Left cardiac atrium (tissue), 2 donors: ENCODE results near the gene RNF157. TPM values are rescaled to one million over a fixed set of nuclear protein-coding genes. Genes with fewer than 3 reads are reported as not detected.

Source experiments
- microRNA-seq, 2 donors: library from miRNA; unstranded; fragments of <30 nt; microRNA quantifications; one replicate each; pipeline ENCODE4 v1.2.0, GENCODE V29; 2020
- total RNA-seq, 2 donors: library from RNA; stranded (reverse); fragmentation: NEBNext Ultra II Directional; extraction: Animal tissue kit (Norgen Biotek cat#: 25700); gene quantifications; one replicate each; pipeline ENCODE4 v1.2.1, GENCODE V29; 2021
- donor health status: DM: no; HTN: yes; CAD: no; lungs with severe emphysema.
- donor health status: DM: yes; HTN: yes; CAD: no.

Gene RNF157
- total RNA-seq, 2 donors from 2014 or later: 11.1 to 19.9 TPM

Small RNAs within 50 kb of the gene (microRNA-seq; reads per million reads assigned to microRNA genes)
- 3.8 to 4.6 reads per million in 2 donors for gene MIR6868

Other genes with a start within 250 kb of the RNF157 start
- 1 to 10 TPM; 3.5 to 3.9 TPM for gene CDK3, start 239.6 kb downstream of the RNF157 start, total RNA-seq
- under 1 TPM; 0.29 to 0.39 TPM for gene EVPL, start 213.2 kb downstream of the RNF157 start, total RNA-seq
- 10 to 100 TPM; 51.1 to 60.1 TPM for gene SRP68, start 168.0 kb downstream of the RNF157 start, total RNA-seq
- not detected for gene GALR2, start 165.7 kb downstream of the RNF157 start, total RNA-seq
- not detected for gene ZACN, start 161.3 kb downstream of the RNF157 start, total RNA-seq
- 10 to 100 TPM; 74.1 to 79.5 TPM for gene EXOC7, start 136.7 kb downstream of the RNF157 start, total RNA-seq
- not detected for gene FOXJ1, start 99.2 kb downstream of the RNF157 start, total RNA-seq
- gene UBALD2, start 24.9 kb upstream of the RNF157 start, total RNA-seq: 10 to 100 TPM; 21.3 to 30.8 TPM
- gene QRICH2, start 67.8 kb upstream of the RNF157 start, total RNA-seq: 1 to 10 TPM; 1.9 to 3.9 TPM
- gene PRPSAP1, start 113.4 kb upstream of the RNF157 start, total RNA-seq: 10 to 100 TPM; 38.9 to 39.3 TPM
- 10 to 100 TPM in 1 of 2 donors, 1 to 10 TPM in 1; 4.8 to 27.9 TPM for gene SPHK1, start 144.1 kb upstream of the RNF157 start, total RNA-seq
- gene UBE2O, start 212.7 kb upstream of the RNF157 start, total RNA-seq: 10 to 100 TPM; 28.3 to 29.1 TPM
- gene AANAT, start 227.1 kb upstream of the RNF157 start, total RNA-seq: not detected